COLO829 (cell line): ENCODE measurements around the gene MAP7D3.
"Not testable (repeated sequence)": the region's sequence is repeated elsewhere in the genome, so short reads cannot be mapped to it uniquely, and the experiment has no call there.

Experiments used
- DNase-seq: peaks from one replicate; pipeline ENCODE4 v3.0.0; 2012; ENCODE audit warnings: low spot score

Gene MAP7D3

GRCh38 chrX:136182414-136182813 lies 68.8 kb downstream of the MAP7D3 start:
- no peak for DNase-seq

GRCh38 chrX:136179133-136179532 lies 72.1 kb downstream of the MAP7D3 start:
- DNase-seq: no peak

- no peak for DNase-seq
Observed at GRCh38 chrX:136176399-136176825, 74.8 kb downstream of the MAP7D3 start.

DNA sequence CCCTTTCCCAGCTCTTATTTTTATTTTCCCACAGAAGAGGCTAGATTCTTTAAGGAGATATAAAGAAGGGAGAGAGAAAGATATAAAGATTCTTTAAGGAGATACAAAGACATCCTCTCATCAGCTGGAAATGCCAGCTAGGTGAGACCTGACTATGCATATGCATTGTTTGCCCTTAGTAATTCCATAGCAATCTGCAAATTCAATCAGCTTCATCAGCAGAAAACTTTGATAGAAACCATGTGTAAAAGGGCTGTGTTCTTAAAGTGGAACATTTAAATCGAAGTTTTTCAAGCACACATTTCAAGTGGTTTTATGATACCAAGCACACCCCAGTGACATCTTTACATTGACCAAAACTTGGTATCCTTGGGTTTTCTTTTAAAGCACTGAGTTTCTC lies 79.8 kb downstream of the MAP7D3 start:
- no peak for DNase-seq

DNA sequence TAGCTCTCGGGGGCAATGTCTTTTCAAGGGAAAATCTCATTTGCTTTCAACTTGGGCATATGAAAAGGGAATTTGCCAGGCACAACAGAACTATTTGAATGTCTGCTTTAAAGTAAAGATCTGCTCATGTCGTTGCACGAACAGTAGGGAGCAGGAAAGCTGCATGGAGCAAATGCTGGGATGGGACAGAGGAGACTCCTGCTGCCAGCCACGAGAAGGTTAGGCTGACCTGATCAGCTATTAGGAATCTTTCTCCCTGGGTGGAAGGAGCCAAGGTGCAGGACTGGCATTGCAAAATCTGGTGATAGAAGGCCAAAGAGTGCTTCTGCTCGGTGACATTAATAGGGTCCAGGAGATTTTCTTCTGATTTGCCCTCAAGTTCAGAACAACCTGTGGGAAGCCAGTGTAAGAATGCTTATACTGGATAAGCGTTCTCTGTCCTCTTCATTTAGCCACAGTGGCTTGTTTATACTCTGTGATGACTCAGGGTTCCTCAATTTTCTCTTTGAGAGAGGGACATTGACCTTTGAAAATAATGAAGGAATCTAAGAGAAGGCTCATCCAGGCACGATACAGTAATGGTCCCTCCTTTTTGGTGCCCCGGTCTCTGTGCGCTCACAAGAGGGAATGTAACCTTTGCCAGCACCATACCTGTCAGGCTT lies 80.9 kb downstream of the MAP7D3 start:
- no peak for DNase-seq

DNA sequence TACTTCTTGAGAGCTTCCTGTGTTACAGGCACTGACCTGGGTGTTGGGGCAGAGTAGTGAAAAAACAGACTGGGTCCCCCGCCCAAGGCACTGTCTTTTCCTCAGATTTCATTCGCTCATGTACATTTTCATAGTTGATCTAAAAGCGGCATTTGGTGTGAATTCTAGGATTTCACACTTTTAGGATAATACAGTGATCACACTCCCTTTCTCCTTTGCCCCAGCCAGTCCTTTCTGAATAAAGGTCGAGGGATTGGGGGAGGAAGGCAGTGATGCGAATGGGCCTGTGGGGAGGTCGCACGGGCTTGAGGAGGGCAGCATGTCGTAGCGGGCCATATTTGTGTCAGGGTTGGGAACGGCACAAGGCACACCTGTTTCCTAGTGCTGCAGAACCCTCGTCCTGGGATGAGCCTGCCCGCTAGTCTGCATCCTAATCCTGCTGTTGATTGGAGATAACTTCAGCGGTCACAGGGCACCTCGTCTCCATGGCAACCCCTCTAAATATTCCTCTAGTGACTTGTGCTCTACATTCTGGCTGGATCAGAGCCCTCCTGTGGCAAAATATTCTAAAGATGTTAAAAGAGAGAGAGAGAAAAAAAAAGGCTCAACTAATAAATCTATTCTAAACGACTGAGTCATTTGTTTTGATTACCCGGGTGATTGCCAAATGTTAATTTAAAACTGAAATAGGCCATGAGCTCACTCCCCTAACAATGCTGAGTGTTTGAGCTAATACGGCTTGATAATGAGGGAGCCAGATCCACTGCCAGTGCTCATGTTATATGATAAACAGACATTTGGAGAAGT lies 82.1 kb downstream of the MAP7D3 start:
- peak; percentile 35 for DNase-seq

DNA sequence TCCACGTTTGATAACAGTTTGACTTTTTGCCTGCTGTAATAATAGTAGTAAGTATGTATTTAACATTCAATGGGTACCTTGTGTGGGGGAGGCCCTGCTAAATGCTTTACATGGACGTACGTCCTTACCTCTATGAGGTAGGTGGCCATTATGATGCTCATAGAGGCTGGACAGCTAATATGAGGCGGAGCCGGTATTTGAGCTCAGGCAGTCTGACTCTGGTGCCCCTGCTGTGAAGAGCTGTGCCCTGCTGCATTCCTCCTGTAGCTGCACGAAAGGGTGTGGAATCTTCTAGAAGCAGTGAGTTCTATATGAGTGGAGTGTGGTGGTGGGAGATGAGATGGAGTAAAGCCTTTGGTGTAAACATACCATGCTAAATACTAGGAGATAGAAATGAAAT lies 83.2 kb downstream of the MAP7D3 start:
- DNase-seq: not testable (repeated sequence)

DNA sequence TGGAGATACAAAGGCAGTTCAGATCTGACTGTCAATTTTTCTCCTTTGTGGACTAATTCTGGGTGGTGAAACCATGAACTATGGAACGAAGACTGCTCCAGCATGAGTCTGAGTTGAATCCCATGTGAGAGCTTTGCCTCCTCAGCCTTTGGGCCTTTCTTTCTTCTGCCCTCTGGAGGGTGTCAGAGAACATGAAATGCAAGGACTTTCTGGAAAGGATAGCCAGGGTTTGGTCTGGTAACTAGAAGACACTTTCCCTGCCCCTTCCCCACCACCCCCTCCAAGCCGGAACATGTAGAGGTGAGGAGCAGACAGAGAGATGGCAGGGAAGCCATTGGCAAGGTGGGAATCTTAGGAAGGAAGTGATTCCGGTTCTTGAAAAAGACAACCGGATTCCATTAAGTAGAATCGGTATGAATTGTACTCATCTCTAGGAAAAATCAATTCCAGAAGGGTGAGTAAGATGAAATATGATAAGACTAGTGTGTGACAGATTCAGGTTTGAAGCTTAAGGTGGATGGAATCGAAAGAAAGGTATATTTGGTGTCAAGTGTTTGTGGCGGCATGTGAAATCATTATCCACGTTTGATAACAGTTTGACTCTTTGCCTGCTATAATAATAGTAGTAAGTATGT lies 84.9 kb downstream of the MAP7D3 start:
- no peak for DNase-seq

DNA sequence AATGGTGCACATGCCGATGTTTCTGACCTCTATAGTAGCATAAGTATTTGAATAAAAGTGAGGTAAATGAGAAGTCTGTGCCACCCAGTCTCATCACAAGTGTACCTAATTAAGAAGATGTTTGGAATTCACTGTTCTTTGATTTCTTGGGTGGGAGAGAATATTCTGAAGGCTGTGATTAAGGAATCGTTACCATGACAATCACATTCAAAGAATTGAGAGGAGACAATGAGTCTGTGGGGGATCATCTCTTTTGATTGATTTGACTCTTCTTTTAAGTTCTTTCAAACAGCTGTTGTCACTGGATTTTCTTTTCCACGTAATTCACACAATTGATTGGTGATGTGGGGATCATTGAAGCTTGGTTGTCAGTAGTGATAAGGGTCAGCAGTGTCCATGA lies 85.8 kb downstream of the MAP7D3 start:
- no peak for DNase-seq

DNA sequence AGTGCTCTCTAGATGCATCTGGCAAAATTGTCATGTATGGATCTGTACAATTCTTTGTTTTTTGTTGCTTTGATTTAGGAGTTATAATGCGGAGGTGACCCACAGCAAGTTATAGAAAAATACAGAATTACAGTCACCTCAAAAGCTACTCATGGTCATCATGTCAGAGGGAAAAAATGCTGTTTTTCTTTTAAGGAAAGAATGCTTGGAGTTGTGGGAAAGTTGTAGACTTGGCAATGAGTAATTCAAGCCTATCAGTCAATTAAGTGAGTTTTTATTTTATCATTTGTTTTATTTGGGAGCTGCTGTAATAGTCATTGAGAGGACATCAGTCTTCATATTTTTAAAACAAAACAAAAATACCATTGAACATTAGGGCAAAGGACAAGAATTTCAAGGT lies 87.5 kb downstream of the MAP7D3 start:
- no peak for DNase-seq
